Smooth muscle cell (in vitro differentiated cells): ENCODE results near the gene VTA1. TPM values are rescaled to one million over a fixed set of nuclear protein-coding genes. Genes with fewer than 3 reads are reported as not detected.
"Not testable (repeated sequence)": the region's sequence is repeated elsewhere in the genome, so short reads cannot be mapped to it uniquely, and the experiment has no call there.

Source experiments
- DNase-seq: peaks from one replicate; lab custom pipeline; 2025; ENCODE audit not compliant: unreplicated experiment; lab: John Stamatoyannopoulos, UW
- H2AFZ ChIP-seq: fragments of 200-600 bp; sonication (generic); 2 replicates; pipeline ENCODE4 v1.6.0; 2016; ENCODE audit warnings: antibody characterized with exemption, low read depth, mild to moderate bottlenecking
- H3F3A ChIP-seq: fragments of 200-600 bp; sonication (generic); 2 replicates; pipeline ENCODE4 v1.6.0; 2017; ENCODE audit warnings: antibody characterized with exemption, low read depth
- H3K27ac ChIP-seq: fragments of 200-600 bp; sonication (generic); 2 replicates; pipeline ENCODE4 v1.5.1; 2016; ENCODE audit warnings: low read depth, mild to moderate bottlenecking
- H3K27me3 ChIP-seq: fragments of 200-600 bp; sonication (generic); 2 replicates; pipeline ENCODE4 v1.6.1; 2016; ENCODE audit warnings: low read depth, mild to moderate bottlenecking
- H3K36me3 ChIP-seq: fragments of 200-600 bp; sonication (generic); 2 replicates; pipeline ENCODE4 v1.5.1; 2016; ENCODE audit warnings: low read depth
- H3K4me1 ChIP-seq: fragments of 200-600 bp; sonication (generic); 2 replicates; pipeline ENCODE4 v1.5.1; 2016; ENCODE audit warnings: low read depth
- H3K4me2 ChIP-seq: fragments of 200-600 bp; sonication (generic); 2 replicates; pipeline ENCODE4 v1.6.0; 2016; ENCODE audit warnings: mild to moderate bottlenecking
- H3K4me3 ChIP-seq: fragments of 200-600 bp; sonication (generic); 2 replicates; pipeline ENCODE4 v1.5.1; 2016; ENCODE audit warnings: mild to moderate bottlenecking
- H3K79me2 ChIP-seq: fragments of 200-600 bp; sonication (generic); 2 replicates; pipeline ENCODE4 v1.6.0; 2016; ENCODE audit warnings: low read depth, mild to moderate bottlenecking
- H3K9ac ChIP-seq: fragments of 200-600 bp; sonication (generic); 2 replicates; pipeline ENCODE4 v1.6.0; 2016; ENCODE audit warnings: low read depth
- H3K9me3 ChIP-seq: fragments of 200-600 bp; sonication (generic); replicated peaks from 2 replicates; pipeline ENCODE4 v1.5.1; 2016; ENCODE audit warnings: low read depth
- H4K20me1 ChIP-seq: fragments of 200-600 bp; sonication (generic); 2 replicates; pipeline ENCODE4 v1.6.0; 2016; ENCODE audit warnings: low read depth
- WGBS: methylation state at CpG from one replicate; pipeline ENCODE4 v1.1.7; 2016; ENCODE audit warnings: low lambda C conversion rate; 5-methylcytosine and 5-hydroxymethylcytosine counted together
- polyA plus RNA-seq: library from polyadenylated mRNA; unstranded; fragments of >200 nt; fragmentation: Nextera tagmentation; extraction: Ambion mirVana; gene quantifications from 2 replicates; pipeline ENCODE4 v1.2.1, GENCODE V29; 2016
- total RNA-seq: library from RNA; depleted of rRNA; stranded (reverse); fragments of >200 nt; gene quantifications from 2 replicates; pipeline ENCODE4 v1.2.3, GENCODE V29; 2014
- TF ChIP-seq, protein P1 (sequence below): fragments of 200-600 bp; sonication (generic); IDR thresholded peaks from 2 replicates; pipeline ENCODE4 v1.5.1; 2017; ENCODE audit warnings: borderline replicate concordance, mild to moderate bottlenecking, antibody characterized with exemption; ENCODE audit not compliant: insufficient read depth, poor library complexity, severe bottlenecking

Gene VTA1
- total and polyA plus RNA-seq, 2 experiments from 2014 or later, result 58.5 to 94.1 TPM

DNA sequence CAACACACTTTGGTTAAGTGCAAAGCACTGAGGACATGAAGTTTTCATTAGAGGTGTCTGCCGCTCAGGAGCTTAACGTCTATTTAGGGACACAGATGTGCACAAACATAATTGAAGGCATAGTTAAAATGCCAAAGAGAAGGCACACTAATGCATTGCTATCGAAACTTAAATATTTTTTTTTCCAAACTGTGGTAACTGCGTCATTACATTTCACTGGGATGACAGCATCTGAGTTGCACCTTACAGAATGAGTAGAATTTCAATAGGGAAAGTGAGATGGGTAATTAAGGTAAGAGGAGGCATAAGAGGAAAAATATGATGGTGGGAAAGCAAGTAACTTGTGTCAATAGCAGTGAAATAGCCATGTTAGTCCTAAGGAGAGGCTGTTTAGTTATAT lies 79.7 kb downstream of the VTA1 start:
- Histone ChIP-seq H3K36me3 (no peaks in the 10 kb centered on the region), H3K79me2 (no peaks in the 10 kb centered on the region), H3K4me3 (no peak overlapping the region), H3K9ac (no peak overlapping the region), H2AFZ (no peak overlapping the region), H3K9me3 (no peaks in the 10 kb centered on the region), H3K4me1 (no peaks in the 10 kb centered on the region), H3F3A (no peaks in the 10 kb centered on the region), H3K27ac (no peak overlapping the region), H3K4me2 (no peak overlapping the region), H3K27me3 (no peaks in the 10 kb centered on the region), H4K20me1 (no peaks in the 10 kb centered on the region)
- 97% methylated on average over 4 of the region's 4 CpGs for WGBS
- TF ChIP-seq, protein P1, sequence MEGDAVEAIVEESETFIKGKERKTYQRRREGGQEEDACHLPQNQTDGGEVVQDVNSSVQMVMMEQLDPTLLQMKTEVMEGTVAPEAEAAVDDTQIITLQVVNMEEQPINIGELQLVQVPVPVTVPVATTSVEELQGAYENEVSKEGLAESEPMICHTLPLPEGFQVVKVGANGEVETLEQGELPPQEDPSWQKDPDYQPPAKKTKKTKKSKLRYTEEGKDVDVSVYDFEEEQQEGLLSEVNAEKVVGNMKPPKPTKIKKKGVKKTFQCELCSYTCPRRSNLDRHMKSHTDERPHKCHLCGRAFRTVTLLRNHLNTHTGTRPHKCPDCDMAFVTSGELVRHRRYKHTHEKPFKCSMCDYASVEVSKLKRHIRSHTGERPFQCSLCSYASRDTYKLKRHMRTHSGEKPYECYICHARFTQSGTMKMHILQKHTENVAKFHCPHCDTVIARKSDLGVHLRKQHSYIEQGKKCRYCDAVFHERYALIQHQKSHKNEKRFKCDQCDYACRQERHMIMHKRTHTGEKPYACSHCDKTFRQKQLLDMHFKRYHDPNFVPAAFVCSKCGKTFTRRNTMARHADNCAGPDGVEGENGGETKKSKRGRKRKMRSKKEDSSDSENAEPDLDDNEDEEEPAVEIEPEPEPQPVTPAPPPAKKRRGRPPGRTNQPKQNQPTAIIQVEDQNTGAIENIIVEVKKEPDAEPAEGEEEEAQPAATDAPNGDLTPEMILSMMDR, result no peak
- no peak for DNase-seq

GRCh38 chr6:142229518-142230270 lies 82.6 kb downstream of the VTA1 start:
- not testable (repeated sequence) for H3K4me3 ChIP-seq, H4K20me1 ChIP-seq, H3K27ac ChIP-seq, H3K9ac ChIP-seq, H3K4me2 ChIP-seq, H3K9me3 ChIP-seq, H3K27me3 ChIP-seq, H3F3A ChIP-seq, H2AFZ ChIP-seq, H3K36me3 ChIP-seq, H3K4me1 ChIP-seq, DNase-seq, H3K79me2 ChIP-seq
- 96% methylated on average over 6 of the region's 6 CpGs for WGBS

DNA sequence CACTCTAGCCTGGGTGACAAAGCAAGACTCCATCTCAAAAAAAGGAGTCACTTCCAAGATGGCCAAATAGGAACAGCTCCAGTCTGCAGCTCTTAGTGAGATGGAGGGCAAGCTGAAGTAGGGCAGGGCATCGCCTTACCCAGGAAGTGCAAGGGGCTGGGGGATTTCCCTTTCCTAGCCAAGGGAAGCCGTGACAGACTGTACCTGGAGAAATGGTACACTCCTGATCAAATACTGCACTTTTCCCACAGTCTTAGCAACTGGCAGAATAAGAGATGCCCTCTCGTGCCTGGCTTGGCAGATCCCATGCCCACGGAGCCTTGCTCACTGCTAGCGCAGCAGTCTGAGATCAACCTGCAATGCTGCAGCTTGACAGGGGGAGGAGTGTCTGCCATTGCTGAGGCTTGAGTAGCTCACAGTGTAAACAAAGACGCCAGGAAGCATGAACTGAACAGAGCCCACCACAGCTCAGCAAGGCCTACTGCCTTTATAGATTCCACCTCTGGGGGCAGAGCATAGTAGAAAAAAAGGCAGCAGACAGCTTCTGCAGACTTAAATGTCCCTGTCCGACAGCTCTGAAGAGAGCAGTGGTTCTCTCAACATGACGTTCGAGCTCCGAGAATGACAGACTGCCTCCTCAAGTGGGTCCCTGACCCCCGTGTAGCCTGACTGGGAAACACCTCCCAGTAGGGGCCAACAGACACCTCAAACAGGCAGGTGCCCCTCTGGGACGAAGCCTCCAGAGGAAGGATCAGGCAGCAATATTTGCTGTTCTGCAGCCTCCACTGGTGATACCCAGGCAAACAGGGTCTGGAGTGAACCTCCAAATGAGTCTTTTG lies 85.4 kb downstream of the VTA1 start:
- H3K9ac ChIP-seq, DNase-seq, H3K27me3 ChIP-seq, H4K20me1 ChIP-seq, H3K4me1 ChIP-seq, H3K27ac ChIP-seq, H3K4me3 ChIP-seq, H3F3A ChIP-seq, H3K36me3 ChIP-seq, H2AFZ ChIP-seq, H3K79me2 ChIP-seq, H3K9me3 ChIP-seq, H3K4me2 ChIP-seq: not testable (repeated sequence)
- TF ChIP-seq, protein P1, result peak; percentile 17
- 74% methylated on average over 12 of the region's 12 CpGs for whole genome bisulfite sequencing

- Histone ChIP-seq H3K4me2 (no peak overlapping the region), H3K9me3 (no peaks in the 10 kb centered on the region), H3K4me1 (no peaks in the 10 kb centered on the region), H3K4me3 (no peak overlapping the region), H3K27ac (no peak overlapping the region), H4K20me1 (no peaks in the 10 kb centered on the region), H3K36me3 (no peaks in the 10 kb centered on the region), H3F3A (no peaks in the 10 kb centered on the region), H3K79me2 (no peaks in the 10 kb centered on the region), H2AFZ (no peak overlapping the region), H3K9ac (no peak overlapping the region), H3K27me3 (no peaks in the 10 kb centered on the region)
- no peak for DNase-seq
- WGBS, result 93% methylated on average over 6 of the region's 8 CpGs
- TF ChIP-seq, protein P1, result no peak
These were observed 87.1 kb downstream of the VTA1 start for GRCh38 chr6:142233945-142234682.
